MCF 10A (cell line): Measurements from ENCODE around the gene MIA2. TPM values are rescaled to one million over a fixed set of nuclear protein-coding genes. Genes with fewer than 3 reads are reported as not detected.

Source experiments
- BruUV-seq: library from RNA; stranded (reverse); fragments of 400-500 nt; replicated peaks from 2 replicates; lab custom pipeline; 2021; lab: Mats Ljungman, UMichigan
- CTCF ChIA-PET: fragments of 300-600 bp; sonication (Branson Sonifier 250); formaldehyde crosslinking; extraction: SDS; loops from one replicate; lab custom pipeline; 2021; ENCODE audit warnings: antibody characterized with exemption, inconsistent platforms; lab: Yijun Ruan, JAX
- POLR2A ChIA-PET: fragments of 300-600, 350-650 bp; sonication (Branson Sonifier 250); formaldehyde crosslinking; extraction: SDS; loops from one replicate; lab custom pipeline; 2020; ENCODE audit warnings: antibody characterized with exemption, inconsistent platforms; lab: Yijun Ruan, JAX
- DNase-seq: peaks from one replicate; pipeline ENCODE4 v3.0.0-alpha.2; 2018; ENCODE audit not compliant: unreplicated experiment
- H3K27ac Mint-ChIP-seq: one replicate; pipeline ENCODE4 v1.8.0; 2022; ENCODE audit warnings: mild to moderate bottlenecking, low read depth, mixed read lengths; ENCODE audit not compliant: unreplicated experiment
- H3K27me3 Mint-ChIP-seq: one replicate; pipeline ENCODE4 v1.8.0; 2022; ENCODE audit warnings: mixed read lengths; ENCODE audit not compliant: insufficient read depth, unreplicated experiment
- H3K36me3 Mint-ChIP-seq: one replicate; pipeline ENCODE4 v1.8.0; 2022; ENCODE audit warnings: mild to moderate bottlenecking, moderate library complexity, mixed read lengths; ENCODE audit not compliant: insufficient read depth, unreplicated experiment
- H3K4me1 Mint-ChIP-seq: one replicate; pipeline ENCODE4 v1.8.0; 2022; ENCODE audit warnings: mixed read lengths; ENCODE audit not compliant: insufficient read depth, unreplicated experiment
- H3K4me3 Mint-ChIP-seq: one replicate; pipeline ENCODE4 v1.8.0; 2022; ENCODE audit warnings: mild to moderate bottlenecking, moderate library complexity, mixed read lengths; ENCODE audit not compliant: unreplicated experiment
- H3K9me3 Mint-ChIP-seq: one replicate; pipeline ENCODE4 v1.8.0; 2022; ENCODE audit warnings: mixed read lengths; ENCODE audit not compliant: unreplicated experiment
- CTCF ChIP-seq: fragments of 200-600 bp; IDR thresholded peaks from one replicate; pipeline ENCODE4 v1.8.0; 2022; ENCODE audit warnings: antibody characterized with exemption, mild to moderate bottlenecking; ENCODE audit not compliant: unreplicated experiment
- intact Hi-C: fragments of 100-400 bp; cut with micrococcal nuclease; formaldehyde crosslinking; loops from 2 replicates; pipeline ENCODE4 v1.14.1; 2022
- total RNA-seq: library from RNA; stranded (reverse); gene quantifications from 2 replicates; pipeline ENCODE4 v1.2.3, GENCODE V29; 2022

The MIA2 gene
- total RNA-seq, 1 experiment from 2014 or later = 63.2 TPM

GRCh38 chr14:39383741-39384140 is 150.0 kb downstream of the MIA2 start:
- BruUV-seq = no TSS peak
- ChIA-PET POLR2A (interaction anchor here (0.6 kb wide), 1 partner anchor 281 kb away, joined by 3 read pairs; the partner anchor contains the start of gene SEC23A), CTCF (interaction anchor here (0.5 kb wide), 1 partner anchor 39 kb away, joined by 3 read pairs; no protein-coding TSS in a partner anchor)
- no peaks in the 10 kb centered on the region for H3K4me1 Mint-ChIP-seq
- intact Hi-C loops = no loop called here
- H3K36me3 Mint-ChIP-seq = no peaks in the 10 kb centered on the region
- no peak overlapping the region for H3K27ac Mint-ChIP-seq
- no peak overlapping the region for H3K4me3 Mint-ChIP-seq
- no peaks in the 10 kb centered on the region for H3K27me3 Mint-ChIP-seq
- DNase-seq = no peak
- TF ChIP-seq CTCF = no peak
- H3K9me3 Mint-ChIP-seq = no peaks in the 10 kb centered on the region

DNA sequence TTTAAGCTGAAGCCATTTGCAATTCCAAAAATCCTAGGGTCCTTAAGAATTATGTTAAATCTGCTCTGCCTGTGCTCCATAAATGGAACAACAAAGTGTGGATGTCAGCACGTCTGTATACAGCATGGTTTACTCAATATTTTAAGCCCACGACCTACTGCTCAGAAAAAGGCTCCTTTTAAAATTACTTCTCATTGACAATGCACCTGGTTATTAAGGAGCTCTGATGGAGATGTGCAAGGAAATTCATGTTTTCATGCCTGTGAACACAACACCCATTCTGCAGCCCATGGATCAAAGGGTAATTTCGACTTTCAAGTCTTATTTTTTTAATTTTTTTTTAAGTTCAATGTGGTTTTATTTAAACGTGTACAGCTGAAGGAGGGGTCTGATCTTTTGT is 150.5 kb downstream of the MIA2 start:
- DNase-seq = no peak
- no peaks in the 10 kb centered on the region for H3K36me3 Mint-ChIP-seq
- H3K27me3 Mint-ChIP-seq = no peaks in the 10 kb centered on the region
- TF ChIP-seq CTCF = no peak
- no peak overlapping the region for H3K27ac Mint-ChIP-seq
- ChIA-PET POLR2A (interaction anchor here (0.6 kb wide), 2 partner anchors 278 to 281 kb away, joined by 3 read pairs; partner anchors contain the start of gene SEC23A), CTCF (no interaction called here)
- H3K4me1 Mint-ChIP-seq = no peaks in the 10 kb centered on the region
- no peak overlapping the region for H3K4me3 Mint-ChIP-seq
- no peaks in the 10 kb centered on the region for H3K9me3 Mint-ChIP-seq
- BruUV-seq = no TSS peak
- intact Hi-C loops = no loop called here

DNA sequence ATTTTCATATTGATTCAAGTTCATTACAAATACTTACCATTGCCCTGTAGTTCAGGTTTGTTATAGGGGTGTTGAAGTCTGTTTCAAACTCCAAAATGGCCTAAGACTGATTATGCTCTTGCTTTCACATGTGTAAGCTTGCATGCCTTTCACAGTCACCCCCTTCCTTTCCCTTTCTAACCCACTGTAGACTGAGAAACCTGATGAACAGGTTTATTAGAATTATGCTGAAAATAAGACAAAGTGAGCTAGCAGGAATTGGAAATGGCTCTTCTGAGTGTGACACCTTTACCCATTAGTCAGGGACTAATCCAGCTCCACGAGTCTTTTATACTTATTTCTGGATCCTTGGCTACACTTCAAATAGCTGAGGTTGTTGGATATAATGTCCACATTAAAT is 159.6 kb downstream of the MIA2 start:
- Mint-ChIP-seq H3K4me3 (no peak overlapping the region), H3K27me3 (no peaks in the 10 kb centered on the region), H3K27ac (no peak overlapping the region), H3K9me3 (no peaks in the 10 kb centered on the region), H3K36me3 (peaks cover 21% of the 10 kb centered on the region), H3K4me1 (no peaks in the 10 kb centered on the region)
- TF ChIP-seq CTCF = no peak
- ChIA-PET CTCF (interaction anchor here (0.7 to 1.6 kb wide), 4 partner anchors 19 to 378 kb away, joined by 3 to 4 read pairs (median 4); no protein-coding TSS in a partner anchor), POLR2A (interaction anchor here (0.6 to 1.5 kb wide), 5 partner anchors 8 to 283 kb away, joined by 3 to 8 read pairs (median 3); partner anchors contain the start of gene GEMIN2)
- no peak for DNase-seq
- no TSS peak for BruUV-seq
- intact Hi-C loops = no loop called here

DNA sequence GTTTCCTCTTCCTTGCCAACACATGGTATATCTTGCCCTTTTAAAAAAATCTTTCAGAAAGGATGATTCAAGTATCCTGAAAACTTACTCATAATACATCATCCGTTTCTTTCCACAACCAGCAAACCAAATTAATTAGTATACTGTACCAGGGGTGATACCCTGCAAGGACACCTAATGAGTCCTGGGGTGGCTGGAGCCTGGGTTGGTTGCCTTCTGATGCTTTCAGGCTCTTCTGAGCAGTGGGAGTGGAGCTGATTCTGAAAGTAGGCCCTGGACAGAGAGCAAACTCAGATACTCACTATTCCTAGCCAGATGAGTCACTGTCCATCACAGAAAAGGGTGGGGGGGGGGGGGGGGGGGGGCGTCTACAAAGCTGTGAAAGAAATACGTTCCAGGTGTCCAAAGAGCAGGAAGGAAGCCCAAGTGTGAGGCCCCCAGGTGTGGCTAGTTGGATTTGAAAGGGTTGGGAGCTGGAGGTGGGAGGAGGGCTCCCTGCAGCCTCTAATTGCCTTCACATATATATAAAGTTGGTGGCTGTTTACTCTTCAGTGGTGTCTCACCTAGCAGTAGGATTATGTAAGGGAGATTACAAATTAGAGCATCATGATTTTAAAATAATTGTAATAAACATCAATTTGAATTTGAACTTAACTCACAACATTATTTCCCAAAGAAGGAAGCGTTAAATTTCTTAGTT is 162.0 kb downstream of the MIA2 start:
- DNase-seq = no peak
- H3K27ac Mint-ChIP-seq = no peak overlapping the region
- intact Hi-C loops = no loop called here
- no TSS peak for BruUV-seq
- ChIA-PET POLR2A (interaction anchor here (0.6 kb wide), 1 partner anchor 19 kb away, joined by 4 read pairs; no protein-coding TSS in a partner anchor), CTCF (interaction anchor here (0.8 to 3.1 kb wide), 3 partner anchors 13 to 30 kb away, joined by 3 to 11 read pairs (median 3); no protein-coding TSS in a partner anchor)
- peaks cover 28% of the 10 kb centered on the region for H3K36me3 Mint-ChIP-seq
- TF ChIP-seq CTCF = no peak
- H3K27me3 Mint-ChIP-seq = no peaks in the 10 kb centered on the region
- H3K4me1 Mint-ChIP-seq = no peaks in the 10 kb centered on the region
- H3K9me3 Mint-ChIP-seq = no peaks in the 10 kb centered on the region
- no peak overlapping the region for H3K4me3 Mint-ChIP-seq
